Sigmoid colon (tissue), 4 donors: ENCODE measurements around the gene CAMK1D.

Source experiments
- CTCF ChIP-seq, 4 experiments: fragments of 450-650 bp in 3 of 4; fragments of 200-600 bp in 1 of 4; IDR thresholded peaks; one replicate each; pipeline ENCODE4 v1.5.1; 2016 to 2019; ENCODE audit warnings: antibody characterized with exemption in 4 of 4, mild to moderate bottlenecking in 3 of 4, moderate library complexity in 2 of 4
- EP300 ChIP-seq, 4 donors: sonication (generic); formaldehyde crosslinking; IDR thresholded peaks; one replicate each; pipeline ENCODE4 v1.6.1; 2017; ENCODE audit warnings: antibody characterized with exemption in 4 of 4
- POLR2A ChIP-seq, 2 donors: fragments of 450-650 bp; IDR thresholded peaks; one replicate each; pipeline ENCODE4 v1.6.1; 2016; ENCODE audit warnings: antibody characterized with exemption in 2 of 2, mild to moderate bottlenecking in 2 of 2, moderate library complexity in 2 of 2
- POLR2AphosphoS5 ChIP-seq, 4 donors: sonication (generic); formaldehyde crosslinking; IDR thresholded peaks; one replicate each; pipeline ENCODE4 v1.6.1; 2017; ENCODE audit warnings: antibody characterized with exemption in 4 of 4

GRCh38 chr10:12868229-12868628 is 518.9 kb downstream of the CAMK1D start:
- TF ChIP-seq CTCF (IDR thresholded peaks at IDR 0.05) = no peak
- TF ChIP-seq POLR2A (IDR thresholded peaks at IDR 0.05) = no peak
- TF ChIP-seq POLR2AphosphoS5 (IDR thresholded peaks at IDR 0.05) = no peak
- TF ChIP-seq EP300 (IDR thresholded peaks at IDR 0.05) = no peak
